Activated CD4-positive, alpha-beta T cell treated with anti-CD3 and anti-CD28 coated beads, Interleukin-2, amount 50 U/mL, for 1 hour (primary cell): ENCODE results near the gene IL1F10.

Experiments
- DNase-seq: peaks from one replicate; pipeline ENCODE4 v3.0.0-alpha.2; 2020

IL1F10 gene

DNA sequence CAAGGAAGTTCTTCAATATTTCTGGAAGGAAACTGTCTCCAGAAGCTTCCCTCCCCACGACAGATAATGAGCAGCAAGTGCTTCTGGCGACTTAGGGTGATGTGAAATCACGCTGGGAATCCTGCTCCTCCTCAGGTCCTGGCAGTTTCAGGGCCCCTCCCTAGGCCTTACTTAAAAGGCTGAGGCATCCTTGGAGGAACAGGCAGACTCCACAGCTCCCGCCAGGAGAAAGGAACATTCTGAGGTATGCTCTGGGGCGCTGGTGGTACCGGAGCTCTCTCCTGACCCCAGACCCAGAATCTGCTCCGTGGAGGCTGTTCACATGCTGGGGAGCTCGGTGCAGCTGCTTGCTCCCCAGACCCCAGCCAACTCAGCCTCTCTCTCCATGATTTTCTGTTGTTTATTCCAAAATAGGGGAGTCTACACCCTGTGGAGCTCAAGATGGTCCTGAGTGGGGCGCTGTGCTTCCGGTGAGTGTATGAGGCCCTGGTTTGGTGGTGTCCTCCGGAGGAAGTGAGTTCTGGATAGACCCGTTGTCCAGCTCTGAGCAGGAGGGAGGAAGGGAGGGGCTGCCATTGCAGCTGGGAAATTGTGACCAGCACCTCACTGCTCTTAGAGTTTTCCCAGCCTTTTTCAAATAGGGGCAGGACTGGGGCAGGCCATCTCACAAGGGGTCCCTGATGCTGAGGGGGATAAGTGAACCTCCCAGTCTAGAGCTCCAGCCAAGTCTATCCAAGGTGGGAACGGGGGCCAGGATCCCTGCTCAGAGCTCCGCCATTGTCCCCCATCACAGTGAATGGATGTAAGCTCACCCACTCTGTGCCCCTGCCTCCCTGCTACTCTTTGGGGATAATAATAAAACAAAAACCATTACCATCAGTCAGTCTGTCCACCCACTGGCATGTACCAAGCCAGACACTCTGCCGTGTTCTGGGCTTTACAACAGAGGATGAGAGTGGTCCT lies 8.5 kb upstream of the IL1F10 start, which contains the start of gene IL36RN:
IL36RN (plus strand) TSS at position 201 of the 963 bp plus-strand sequence; CDS start at position 442, 241 bp downstream.
- DNase-seq: no peak

DNA sequence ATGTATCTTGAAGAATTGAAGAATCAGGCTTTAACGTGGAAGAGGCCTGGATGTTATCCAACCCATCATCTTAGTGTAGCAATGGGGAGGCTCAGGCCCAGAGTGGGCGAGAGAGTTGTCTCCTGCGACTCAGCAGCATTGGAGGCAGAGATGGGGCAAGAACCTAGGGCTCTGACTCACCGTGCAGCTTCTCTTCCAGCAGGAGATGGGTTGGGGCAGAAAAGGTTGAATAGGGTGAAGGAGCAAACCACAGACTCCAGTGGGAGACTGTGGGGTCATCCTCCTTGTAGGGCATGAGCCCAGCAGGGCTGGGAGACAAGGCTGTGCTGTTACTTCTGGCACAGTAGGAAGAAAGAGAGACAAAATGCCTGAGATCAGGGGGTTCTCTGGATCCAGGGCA lies 7.4 kb upstream of the IL1F10 start:
- no peak for DNase-seq

DNA sequence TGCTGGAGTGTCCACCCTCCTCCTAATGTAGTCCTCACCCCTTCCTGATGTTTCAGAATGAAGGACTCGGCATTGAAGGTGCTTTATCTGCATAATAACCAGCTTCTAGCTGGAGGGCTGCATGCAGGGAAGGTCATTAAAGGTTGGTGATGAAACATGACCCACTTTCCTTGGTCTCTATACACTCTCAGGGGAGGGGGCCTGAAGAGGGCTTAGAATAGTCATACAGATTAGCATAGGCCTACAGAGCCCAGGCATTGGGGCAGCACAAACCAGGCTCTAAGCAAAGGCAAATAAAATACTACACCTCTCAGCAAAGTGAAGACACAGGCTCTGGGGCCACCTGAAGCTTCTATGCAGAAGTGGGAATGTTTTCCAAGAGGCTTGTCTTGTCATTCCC lies 7.0 kb upstream of the IL1F10 start:
- DNase-seq: no peak

DNA sequence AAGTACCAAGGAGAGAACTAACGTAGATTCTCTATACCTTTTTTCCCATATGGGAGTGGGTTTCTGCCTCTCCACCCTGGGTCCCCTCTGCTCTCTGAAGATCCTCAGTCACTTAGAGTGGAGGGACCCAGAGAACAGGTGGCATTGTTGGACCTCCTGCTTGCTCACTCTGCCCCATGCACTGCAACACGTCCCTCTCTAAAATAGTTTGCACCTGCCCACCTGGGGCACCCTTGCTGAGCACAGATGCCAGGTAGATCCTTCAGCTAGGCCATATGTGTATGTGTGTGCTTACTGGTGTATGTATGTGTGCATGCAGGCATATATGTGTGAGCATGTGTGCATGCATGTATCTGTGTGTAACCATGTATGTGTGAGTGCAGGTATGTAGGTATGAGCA lies 6.5 kb upstream of the IL1F10 start:
- no peak for DNase-seq

DNA sequence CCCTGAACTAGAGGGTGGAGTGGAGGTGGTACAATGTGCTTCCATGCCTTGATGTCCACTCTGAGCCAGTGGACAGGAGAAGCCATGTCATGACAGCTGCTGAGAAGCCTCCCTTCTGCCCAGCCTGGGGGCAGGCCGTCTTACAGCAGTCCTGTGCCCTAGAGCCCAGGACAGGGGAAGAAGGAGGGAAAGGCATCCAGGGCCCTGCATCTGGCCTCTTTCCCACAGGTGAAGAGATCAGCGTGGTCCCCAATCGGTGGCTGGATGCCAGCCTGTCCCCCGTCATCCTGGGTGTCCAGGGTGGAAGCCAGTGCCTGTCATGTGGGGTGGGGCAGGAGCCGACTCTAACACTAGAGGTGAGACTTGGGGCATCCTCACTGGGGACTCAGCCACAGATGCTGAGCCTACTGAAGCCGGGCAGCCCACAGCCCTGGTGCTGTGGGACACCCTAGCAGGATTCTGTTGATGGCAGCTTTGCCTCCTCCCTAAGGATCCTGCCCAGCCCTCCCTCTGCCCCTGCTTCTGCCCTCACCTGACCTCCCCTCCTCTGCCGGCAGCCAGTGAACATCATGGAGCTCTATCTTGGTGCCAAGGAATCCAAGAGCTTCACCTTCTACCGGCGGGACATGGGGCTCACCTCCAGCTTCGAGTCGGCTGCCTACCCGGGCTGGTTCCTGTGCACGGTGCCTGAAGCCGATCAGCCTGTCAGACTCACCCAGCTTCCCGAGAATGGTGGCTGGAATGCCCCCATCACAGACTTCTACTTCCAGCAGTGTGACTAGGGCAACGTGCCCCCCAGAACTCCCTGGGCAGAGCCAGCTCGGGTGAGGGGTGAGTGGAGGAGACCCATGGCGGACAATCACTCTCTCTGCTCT lies 5.6 kb upstream of the IL1F10 start:
- no peak for DNase-seq

DNA sequence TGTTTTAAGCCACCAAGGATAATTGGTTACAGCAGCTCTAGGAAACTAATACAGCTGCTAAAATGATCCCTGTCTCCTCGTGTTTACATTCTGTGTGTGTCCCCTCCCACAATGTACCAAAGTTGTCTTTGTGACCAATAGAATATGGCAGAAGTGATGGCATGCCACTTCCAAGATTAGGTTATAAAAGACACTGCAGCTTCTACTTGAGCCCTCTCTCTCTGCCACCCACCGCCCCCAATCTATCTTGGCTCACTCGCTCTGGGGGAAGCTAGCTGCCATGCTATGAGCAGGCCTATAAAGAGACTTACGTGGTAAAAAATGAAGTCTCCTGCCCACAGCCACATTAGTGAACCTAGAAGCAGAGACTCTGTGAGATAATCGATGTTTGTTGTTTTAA lies 3.5 kb upstream of the IL1F10 start:
- no peak for DNase-seq

DNA sequence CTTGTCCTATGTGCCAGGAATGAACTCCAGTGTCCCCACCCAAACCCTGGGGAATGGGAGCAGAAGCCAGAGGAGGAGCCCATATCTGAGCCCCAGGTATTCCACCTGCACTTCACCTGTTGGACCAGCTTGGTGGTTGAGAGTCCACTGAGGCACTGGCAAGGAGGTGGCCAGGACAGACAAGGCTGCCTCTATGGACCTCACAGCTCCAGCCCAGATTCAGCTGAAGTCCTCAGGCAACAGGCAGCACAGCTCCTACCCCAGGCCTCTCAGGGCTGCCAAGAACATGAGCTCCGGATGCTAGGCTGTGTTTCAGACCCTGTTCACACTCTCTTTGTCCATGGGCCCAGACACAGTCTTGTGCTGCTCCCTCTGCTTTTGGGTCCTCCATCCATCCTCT lies 2.9 kb upstream of the IL1F10 start:
- no peak for DNase-seq

DNA sequence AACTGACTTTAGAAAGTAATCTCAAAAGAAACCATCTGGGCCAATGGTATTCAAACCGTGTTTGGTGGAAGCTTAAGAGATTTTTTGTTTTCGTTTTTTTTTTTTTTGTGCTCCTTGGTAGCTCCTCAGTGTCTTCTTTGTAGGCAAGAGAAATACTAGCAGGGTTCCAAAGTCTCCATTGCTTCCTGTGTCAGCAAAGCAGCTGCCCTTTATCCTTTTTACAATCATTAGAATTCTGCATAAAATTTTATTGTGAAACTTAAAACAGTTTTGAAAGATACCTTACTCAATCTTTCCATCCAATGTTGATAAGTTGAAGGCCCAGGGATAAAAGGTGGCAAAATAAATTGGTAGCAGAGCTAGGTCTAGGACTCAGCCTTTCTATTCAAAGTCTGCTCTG lies 479 bp downstream of the IL1F10 start:
- no peak for DNase-seq

DNA sequence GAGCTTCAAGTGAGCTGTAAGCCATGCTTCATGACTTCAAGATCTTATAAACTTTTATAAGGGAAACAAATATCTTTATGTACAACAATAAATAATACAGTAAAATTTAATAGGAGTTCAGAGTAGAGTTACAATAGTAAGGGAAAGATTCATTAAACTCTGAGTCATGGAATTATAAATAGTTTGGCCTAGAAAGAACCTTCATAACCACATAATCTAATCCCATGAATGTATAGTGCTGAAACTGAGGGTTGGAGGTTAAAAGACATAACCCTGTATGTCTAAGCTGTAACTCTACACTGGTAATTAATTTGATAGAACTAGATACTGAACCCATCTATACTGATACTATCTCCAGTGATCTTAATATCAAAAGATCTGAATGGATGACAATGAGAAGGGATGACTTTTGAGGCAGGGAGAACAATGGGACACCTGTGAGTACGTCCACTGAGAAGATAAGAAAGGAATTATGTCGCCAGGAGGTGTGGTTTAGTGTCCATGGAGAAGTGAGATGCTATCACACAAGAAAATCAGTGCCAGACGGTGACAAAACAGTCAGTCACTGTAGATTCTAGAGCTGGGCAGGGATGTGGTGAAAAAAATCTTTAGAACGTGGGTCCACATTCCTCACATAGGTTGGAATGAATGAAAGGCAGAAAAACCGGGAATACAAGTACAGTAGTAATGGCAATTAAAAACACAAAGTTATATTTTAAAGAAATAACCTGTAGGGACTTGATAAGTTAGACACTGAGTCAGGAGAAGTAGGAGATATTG lies 1.1 kb downstream of the IL1F10 start:
- DNase-seq: no peak

DNA sequence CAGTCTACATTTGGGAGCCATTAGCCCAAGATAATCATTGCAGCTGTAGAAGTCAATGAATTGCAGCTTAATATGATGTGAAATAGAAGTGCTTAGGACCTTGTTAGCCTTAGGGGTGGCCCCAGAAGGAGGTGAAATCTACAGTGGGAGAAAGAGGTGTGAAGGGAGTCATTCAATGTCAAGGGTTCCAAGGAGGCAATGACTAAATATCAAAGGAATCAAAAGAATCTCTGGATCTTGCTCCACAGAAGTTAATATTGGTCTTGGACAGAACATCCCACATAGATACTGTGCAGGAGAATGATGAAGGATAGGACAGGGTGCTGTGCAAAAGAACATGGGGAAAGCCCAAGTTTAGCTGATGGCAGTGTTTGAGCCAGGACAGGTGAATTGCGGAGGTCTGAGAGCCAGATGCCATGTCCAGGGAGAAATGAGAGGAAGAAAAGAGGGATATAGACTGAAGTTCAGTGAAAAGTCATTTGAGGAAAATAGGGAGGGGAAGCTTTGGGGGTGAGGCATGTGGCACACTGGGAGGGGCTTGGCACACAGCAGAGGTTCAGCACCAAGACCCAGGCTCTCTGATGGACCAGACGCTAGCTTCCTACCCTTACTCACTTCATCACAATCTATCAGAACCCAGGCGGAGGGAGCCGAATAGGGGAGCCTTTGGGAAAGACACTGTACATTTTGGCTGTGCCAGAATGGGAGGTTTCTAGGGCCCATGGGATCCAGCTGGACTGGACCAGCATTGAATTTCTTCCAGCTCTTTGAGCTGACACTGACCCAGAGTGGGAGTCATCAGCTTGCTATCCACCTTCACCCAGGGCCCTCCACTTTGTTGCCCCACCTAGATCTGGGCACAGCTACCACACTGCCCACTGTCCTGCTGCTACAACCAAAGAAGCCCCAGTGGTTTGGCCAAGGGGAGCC lies 2.2 kb downstream of the IL1F10 start:
- no peak for DNase-seq

DNA sequence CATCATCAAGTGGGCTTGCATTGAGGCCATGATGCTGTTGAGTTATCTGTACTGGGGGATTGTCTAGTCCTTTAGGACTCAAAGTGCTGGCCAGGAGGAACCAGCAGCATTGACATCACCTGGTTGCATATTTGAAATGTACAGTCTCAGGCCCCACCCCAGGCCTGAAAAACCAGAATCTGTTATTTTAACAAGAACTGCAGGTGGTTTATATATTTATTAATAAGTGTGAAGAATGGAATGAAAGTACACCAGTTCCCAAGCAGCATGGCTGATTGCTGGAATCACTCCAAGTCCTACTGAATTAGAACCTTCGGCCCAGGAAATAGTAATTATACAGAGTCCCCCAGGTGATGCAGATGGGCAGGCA lies 2.8 kb downstream of the IL1F10 start:
- no peak for DNase-seq

DNA sequence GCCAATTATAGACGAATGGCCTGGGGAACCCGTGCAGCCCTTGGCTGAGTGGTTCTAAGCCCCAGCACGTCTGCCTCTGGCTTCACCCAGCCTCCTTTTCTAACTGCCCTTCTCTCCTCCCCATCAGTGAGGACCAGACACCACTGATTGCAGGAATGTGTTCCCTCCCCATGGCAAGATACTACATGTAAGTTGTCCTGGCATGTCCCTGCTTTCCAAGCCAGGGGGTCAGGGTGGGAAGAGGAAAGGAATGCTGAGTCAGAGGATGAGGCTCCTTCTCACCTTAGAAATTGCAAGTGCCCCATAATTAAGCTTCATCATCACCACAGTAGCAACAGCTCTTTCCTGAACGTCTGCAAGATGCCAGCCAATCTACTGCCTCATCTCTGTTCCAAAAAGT lies 4.8 kb downstream of the IL1F10 start:
- DNase-seq: no peak

DNA sequence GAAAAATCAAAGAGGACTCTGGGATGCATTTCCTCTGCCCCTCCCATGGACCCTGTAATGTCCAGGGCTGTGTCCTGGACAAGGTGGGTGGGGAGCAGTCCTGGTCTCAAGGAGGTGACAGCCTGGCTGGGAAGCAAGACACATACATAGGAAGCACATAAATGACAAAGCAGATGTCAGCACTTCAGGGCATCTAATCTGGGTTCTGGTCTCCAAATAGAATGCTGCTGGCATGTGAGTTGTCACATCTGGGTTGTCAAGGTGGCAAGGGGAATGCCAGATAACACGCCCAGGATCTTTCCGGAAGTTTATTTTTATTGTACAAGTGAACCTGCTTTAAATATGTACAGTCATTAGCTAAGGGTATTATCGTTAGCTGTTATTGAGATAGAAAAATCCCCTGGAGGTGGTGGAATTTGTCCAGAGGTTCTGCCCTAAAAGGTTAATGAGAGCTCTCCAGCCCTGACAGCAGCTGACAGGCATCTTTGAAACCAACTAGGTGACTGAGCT lies 5.6 kb downstream of the IL1F10 start:
- DNase-seq: no peak

DNA sequence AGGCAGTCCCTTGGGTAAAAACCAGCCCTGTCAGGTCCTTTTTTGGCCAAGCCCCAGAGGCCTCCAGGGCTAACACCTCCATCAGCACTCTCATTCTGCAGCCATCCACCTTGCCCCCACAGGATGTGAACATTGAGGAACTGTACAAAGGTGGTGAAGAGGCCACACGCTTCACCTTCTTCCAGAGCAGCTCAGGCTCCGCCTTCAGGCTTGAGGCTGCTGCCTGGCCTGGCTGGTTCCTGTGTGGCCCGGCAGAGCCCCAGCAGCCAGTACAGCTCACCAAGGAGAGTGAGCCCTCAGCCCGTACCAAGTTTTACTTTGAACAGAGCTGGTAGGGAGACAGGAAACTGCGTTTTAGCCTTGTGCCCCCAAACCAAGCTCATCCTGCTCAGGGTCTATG lies 7.3 kb downstream of the IL1F10 start:
- no peak for DNase-seq

DNA sequence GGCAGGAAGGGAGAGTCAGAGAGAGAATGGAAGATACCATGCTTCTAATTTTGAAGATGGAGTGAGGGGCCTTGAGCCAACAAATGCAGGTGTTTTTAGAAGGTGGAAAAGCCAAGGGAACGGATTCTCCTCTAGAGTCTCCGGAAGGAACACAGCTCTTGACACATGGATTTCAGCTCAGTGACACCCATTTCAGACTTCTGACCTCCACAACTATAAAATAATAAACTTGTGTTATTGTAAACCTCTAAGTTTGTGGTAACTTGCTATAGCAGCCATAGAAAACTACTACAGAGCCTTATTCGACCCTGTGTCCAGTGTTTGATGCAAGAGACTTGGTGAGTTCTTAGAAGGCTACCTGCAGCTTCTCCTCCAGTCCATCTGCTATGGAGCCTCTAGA lies 7.8 kb downstream of the IL1F10 start:
- DNase-seq: no peak

DNA sequence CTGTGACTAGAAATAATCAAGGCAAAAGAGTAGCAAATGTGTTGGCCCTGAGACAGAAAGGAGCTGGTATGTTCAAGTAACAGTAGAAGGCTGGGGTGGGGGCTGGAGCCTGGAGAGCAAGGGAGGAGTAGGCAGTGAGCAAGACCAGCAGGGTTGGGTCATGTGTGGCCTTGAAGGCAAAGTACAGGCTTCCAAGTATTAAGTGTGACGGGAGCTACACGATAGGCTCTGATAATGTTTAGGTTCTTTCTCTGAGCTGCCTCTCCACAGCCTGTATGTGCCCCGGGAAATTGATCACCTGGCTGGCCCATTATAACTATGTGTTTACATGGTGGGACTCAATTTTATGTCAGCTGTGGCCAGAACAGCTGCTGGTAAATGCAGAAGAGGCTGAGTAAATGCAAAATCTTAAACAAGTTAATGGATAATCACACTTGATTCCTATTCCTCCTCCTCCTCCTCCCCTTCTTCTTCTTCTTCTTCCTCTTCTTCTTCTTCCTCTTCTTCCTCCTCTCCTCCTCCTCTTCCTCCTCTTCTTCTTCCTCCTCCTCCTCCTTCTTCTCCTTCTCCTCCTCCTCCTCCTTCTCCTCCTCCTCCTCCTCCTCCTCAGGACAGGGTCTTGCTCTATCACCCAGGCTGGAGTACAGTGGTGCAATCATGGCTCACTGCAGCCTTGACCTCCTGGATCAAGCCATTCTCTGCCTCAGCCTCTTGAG lies 9.3 kb downstream of the IL1F10 start:
- no peak for DNase-seq

DNA sequence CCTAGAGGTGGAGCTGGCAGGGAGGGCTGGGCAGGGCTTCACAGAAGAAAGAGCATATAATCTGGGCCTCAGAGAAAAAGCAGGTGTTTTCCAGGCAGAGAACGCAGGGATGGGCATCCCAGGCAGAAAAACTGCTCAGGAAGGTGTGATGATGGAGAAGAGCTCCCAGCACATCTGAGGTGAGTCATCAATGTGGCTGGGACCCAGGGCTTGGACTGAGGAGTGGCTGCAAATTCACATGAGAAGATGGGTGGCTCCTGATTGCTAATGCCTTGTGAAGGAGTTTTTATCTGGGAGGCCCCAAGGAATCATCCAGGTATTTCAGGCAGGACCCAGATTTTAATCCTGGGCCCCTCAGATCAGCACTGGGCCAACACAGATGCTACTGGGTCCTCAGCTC lies 10.2 kb downstream of the IL1F10 start:
- DNase-seq: no peak

DNA sequence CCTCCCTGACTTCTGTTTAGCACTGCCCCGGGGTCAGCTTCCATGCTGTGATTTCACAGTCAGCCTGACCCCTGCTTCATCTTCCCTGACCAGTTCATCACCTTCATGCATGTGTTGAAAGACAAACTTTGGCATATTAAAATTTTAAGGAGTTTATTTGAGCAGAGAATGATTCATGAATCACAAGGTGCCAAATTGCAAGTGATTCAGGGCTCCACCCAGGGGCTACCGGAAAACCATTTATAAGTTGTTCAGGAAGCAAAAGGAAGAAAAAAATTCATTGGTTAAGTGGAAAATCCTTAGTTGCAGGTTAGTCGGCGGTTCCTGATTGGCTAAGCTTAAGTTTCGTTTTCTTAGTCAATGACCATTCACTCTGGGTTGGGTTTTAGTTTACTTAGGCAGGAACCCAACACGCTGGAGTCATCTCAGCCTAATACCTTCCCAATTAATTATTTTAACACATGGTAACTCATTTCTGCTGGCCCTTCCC lies 10.6 kb downstream of the IL1F10 start:
- DNase-seq: no peak

DNA sequence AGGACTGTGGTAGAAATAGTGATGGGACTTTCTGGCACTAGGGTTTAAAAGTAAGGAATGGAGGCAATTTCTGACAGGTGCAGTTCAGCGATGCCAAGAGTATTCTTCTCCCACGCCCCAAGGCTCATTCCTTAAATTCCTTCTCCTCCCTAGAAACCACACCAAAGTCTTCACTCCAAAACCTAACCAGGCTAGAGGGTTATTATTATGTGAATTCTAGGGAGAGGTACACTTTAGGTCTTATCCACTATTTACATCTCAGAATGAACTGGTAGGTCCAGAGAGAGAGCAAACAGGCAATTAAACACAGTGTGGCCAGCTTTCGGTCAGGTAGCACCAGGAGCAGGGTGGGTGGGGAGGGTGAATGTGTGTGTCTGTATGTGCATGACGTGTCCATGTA lies 11.4 kb downstream of the IL1F10 start:
- no peak for DNase-seq

DNA sequence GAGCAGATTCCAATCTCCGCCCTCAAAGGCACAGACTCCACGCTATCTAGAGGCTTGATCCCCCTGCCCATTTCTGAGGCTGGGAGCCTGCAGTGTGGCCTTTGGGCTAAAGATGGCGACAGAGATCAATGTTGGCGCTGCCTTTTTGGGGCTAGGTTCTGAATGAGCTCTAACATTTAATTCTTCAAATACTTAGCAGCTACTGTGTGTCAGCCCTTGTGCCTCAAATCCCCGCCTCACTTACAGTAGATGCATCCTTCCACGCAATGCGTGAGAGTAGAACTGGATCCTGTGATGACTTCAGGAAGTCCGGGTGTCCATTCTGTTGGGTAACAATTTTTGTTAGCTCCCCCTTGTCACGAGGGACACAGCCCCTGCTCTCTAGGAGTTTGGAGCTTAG lies 12.4 kb downstream of the IL1F10 start:
- DNase-seq: peak; percentile 22
